ENCODE measurements around the gene MUC2. TPM values are rescaled to one million over a fixed set of nuclear protein-coding genes. Genes with fewer than 3 reads are reported as not detected.

The MUC2 gene
- not detected in 2 replicates for total RNA-seq

- DNase-seq (ENCODE audit: low read depth, low spot score) = no peak
Measured at GRCh38 chr11:1074244-1075221, at the start of gene MUC2. Gene MUC2 (plus strand): TSS chr11:1074874.

GRCh38 chr11:1025410-1026162 is 49.1 kb upstream of the MUC2 start:
- no peak for DNase-seq (ENCODE audit: low read depth, low spot score)

GRCh38 chr11:1026163-1026450 is 48.6 kb upstream of the MUC2 start:
- DNase-seq (ENCODE audit: low read depth, low spot score) = no peak

DNA sequence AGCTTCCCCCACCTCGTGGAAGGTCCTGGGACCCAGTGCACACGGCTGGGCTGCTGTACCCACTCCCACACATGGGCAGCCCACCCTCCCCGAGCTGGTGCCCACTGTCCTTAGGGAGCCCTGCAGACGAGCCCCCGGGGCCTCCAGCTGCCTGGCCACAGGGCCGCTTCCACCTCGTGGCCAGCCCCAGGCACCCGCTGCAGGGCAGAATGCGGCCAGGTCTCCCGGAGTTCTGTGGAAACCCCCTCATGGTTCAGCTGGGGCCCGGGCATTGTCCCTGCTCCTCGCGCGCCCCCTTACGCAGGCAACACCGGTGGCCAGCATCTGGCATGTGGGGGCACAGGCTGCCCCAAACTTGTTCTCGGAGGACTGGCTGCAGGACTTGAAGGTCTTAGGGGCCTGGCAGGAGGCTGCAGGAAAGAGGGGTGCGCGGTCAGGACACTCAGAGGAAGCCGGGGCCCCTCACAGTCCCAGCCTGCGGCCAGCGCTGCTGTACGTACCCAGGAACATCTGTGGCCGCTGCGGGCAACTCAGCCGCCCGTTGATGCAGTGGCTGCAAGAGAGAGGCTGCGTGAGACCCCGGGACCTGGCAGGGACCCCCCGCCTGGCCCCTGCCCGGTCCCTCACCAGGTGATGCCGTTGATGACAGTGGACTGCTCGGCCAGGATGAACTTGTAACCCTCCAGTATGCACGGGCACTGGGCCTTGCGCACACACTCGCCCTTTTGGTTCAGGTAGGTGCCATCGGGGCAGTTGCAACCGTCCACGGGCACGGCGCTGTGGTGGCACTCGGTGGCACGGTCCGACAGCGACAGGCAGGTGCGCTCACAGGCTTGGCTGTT is 47.8 kb upstream of the MUC2 start:
- no peak for DNase-seq (ENCODE audit: low read depth, low spot score)

GRCh38 chr11:1027483-1028290 is 47.0 kb upstream of the MUC2 start:
- no peak for DNase-seq (ENCODE audit: low read depth, low spot score)

- DNase-seq (ENCODE audit: low read depth, low spot score) = no peak
Measured at GRCh38 chr11:1028291-1028540, 46.5 kb upstream of the MUC2 start.

GRCh38 chr11:1028616-1029015 is 46.1 kb upstream of the MUC2 start:
- DNase-seq (ENCODE audit: low read depth, low spot score) = no peak

GRCh38 chr11:1029051-1029450 is 45.6 kb upstream of the MUC2 start:
- DNase-seq (ENCODE audit: low read depth, low spot score) = no peak

- DNase-seq (ENCODE audit: low read depth, low spot score) = no peak
Measured at GRCh38 chr11:1029654-1030053, 45.0 kb upstream of the MUC2 start.

- no peak for DNase-seq (ENCODE audit: low read depth, low spot score)
Measured at GRCh38 chr11:1030086-1030485, 44.6 kb upstream of the MUC2 start.

GRCh38 chr11:1030556-1030955 is 44.1 kb upstream of the MUC2 start:
- no peak for DNase-seq (ENCODE audit: low read depth, low spot score)

DNA sequence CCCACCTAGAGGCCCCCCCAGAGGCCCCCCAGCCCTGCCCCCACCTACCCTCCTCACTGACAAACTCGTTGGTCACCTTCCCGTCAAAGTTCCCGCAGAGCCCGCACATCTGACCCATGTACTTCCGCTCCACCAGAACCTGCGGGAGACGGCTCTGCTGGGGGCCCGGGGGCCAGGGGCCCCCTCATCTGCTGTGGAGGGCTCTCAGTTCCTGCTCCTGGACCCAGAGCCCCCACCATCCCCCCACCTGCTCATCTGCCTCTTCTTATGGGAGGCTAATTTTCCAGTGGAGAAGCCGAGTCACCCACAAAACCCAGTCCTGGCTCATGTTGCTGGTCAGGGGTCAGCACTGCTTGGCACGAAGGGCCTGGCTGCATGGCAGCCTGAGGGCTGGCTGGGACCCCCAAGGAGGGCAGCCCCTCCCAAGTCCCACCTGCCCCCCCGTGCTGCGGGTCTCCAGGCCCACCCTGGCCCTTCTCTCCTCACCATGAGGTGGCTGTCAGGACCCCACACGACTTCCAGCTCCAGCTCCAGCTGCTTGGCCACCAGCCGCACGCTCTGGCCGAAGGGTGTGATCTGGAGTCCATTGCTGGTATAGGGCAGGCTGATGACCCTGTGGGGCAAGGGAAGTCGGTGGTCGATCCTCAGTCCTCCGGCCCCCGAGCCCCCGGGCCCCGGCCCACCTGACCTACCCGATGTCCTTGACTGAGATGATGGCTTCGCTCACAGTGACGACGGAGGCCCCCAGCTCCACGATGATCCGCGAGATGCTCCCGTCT is 43.4 kb upstream of the MUC2 start:
- DNase-seq (ENCODE audit: low read depth, low spot score) = no peak

DNA sequence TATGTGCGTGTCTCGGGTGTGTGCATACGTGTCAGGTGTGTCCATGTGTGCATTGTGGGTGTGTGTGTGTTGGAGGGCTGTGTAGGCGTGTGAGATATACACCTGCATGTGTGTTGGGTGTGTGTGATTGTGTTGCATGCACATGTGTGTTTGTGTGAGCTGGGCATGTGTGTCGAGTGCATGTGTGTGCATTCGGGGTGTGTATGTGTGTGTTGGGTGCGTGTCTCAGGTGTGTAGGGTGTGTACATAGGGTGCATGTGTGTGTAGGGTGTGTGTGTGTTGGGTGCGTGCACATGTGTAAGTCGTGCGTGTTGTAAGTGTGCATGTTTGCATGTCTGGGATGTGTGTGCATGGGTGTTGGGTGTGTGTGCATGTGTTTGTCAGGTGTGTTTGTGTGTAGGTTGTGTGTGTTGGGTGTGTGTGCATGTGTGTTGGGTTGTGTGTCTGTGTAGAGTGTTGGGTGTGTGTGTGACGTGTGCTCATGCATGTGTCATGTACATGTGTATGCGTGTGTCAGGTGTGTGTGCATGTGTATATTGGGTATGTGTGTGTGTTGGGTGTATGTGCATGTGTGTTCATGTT is 42.3 kb upstream of the MUC2 start:
- DNase-seq (ENCODE audit: low read depth, low spot score) = no peak

DNA sequence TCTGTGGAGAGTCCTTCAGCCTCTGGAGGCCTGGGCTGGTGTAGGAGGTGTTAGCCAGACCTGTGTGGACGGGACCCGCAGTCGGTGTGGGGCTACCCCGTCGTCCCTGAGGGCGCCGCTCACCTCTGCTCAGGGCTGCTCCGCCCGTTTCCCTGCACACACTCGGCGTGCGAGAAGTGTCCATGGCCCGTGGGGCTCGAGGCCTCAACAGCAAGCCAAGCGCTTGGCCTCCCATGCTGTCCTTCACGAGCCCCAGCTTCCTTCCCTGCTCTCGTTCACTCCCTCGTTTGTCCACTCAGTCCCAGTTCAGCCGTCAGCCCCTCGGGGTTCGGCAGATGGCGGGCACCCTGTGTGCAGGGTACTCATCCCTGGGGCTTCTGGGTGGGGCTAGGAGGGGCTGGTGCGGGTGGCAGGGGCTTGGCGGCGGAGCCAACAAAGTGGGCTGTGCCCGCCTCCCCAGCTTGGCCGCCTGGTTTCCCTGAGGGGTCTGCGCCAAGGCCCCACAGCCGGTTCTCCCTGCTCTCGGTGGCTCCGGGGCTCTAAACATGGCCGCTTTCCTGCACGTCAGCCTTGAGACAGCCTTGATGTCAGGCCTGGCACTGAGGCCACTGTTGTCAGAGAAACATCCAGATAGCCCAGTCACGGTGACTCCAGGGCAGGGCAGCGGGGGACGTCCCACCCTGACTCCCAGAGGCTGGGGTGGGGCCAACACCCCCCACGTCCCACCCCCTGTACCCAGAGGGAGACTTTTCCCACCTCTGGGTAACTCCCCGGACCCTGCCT is 41.5 kb upstream of the MUC2 start:
- no peak for DNase-seq (ENCODE audit: low read depth, low spot score)

GRCh38 chr11:1034001-1034400 is 40.7 kb upstream of the MUC2 start:
- no peak for DNase-seq (ENCODE audit: low read depth, low spot score)

- DNase-seq (ENCODE audit: low read depth, low spot score) = no peak
Measured at GRCh38 chr11:1034456-1035295, 40.0 kb upstream of the MUC2 start.

DNA sequence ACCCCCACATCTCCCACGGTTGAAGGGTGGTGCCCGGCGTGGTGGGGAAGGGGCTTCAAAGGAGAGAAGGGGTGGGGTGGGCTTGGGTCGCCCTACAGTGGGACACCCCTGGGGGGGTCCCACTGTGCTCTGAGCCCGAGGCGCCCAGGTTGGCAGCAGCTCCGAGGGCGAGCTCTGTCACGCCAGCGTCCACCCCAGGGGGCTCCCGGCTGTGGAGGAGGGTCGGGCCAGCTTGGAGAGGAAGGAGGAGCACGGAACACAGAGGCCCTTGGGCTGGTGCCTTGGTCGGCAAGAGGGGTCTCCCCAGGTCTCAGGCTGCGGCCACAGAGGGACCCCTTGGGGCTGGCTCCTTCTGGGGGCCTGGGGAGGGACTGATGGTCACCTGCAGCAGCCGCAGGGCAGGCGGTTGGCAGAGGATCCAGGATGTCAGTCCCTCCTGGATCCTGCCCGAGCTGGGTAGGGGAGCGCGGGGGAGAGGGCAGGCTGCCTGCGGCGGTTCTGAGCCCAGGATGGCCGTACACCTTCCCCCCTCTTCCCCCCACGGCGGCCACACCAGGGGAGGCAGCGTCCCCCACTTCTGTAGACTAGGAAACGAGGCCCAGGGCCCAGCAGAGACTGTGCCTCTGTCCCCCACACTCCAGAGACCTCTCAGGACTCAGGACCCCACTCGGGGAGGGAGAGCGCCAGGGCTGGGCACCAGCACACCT is 38.9 kb upstream of the MUC2 start:
- DNase-seq (ENCODE audit: low read depth, low spot score) = no peak
